B cell (primary cell): ENCODE measurements around the gene POLR2A. TPM values are rescaled to one million over a fixed set of nuclear protein-coding genes. Genes with fewer than 3 reads are reported as not detected.

Source experiments
- ATAC-seq: fragments of 200-7000 bp; cut with Tn5 transposase; one replicate; pipeline ENCODE4 v1.10.0; 2021; ENCODE audit warnings: low read depth, mild to moderate bottlenecking, moderate number of reproducible peaks, moderate library complexity
- CTCF ChIA-PET: fragments of 350-600 bp; sonication (Branson Sonifier 250); formaldehyde crosslinking; loops from one replicate; lab custom pipeline; 2021; ENCODE audit warnings: antibody characterized with exemption, inconsistent platforms; lab: Charles Lee
- POLR2A ChIA-PET: fragments of 350-600 bp; sonication (Branson Sonifier 250); formaldehyde crosslinking; loops from one replicate; lab custom pipeline; 2021; ENCODE audit warnings: antibody characterized with exemption; lab: Charles Lee
- DNase-seq: peaks from one replicate; pipeline ENCODE4 v3.0.0; 2013
- H2AFZ ChIP-seq: 2 replicates; pipeline ENCODE4 v1.6.1; 2012; ENCODE audit warnings: mild to moderate bottlenecking, low read depth, low read length; ENCODE audit not compliant: insufficient read depth, poor library complexity, severe bottlenecking
- H3K27ac ChIP-seq, 2 donors: 1 replicate in 1 of 2; 2 replicates in 1 of 2; pipeline ENCODE4 v1.5.1; 2012 to 2013; ENCODE audit warnings: low read length in 2 of 2, mild to moderate bottlenecking in 2 of 2, moderate library complexity in 1 of 2
- H3K27me3 ChIP-seq, 4 experiments: fragments of 200-600 bp in 1 of 4; sonication (generic) in 1 of 4; replicated peaks in 1 of 4; 1 replicate in 2 of 4; 2 replicates in 2 of 4; pipeline versions ENCODE4 v1.6.1 to v1.7.0; 2013 to 2016; ENCODE audit warnings: low read length in 3 of 4, mild to moderate bottlenecking in 2 of 4, mixed read lengths in 1 of 4, moderate library complexity in 1 of 4; ENCODE audit not compliant: insufficient read depth in 4 of 4, control insufficient read depth in 3 of 4; ENCODE audit errors: control extremely low read depth in 1 of 4
- H3K36me3 ChIP-seq, 2 experiments: replicated peaks in 1 of 2; 1 replicate in 1 of 2; 2 replicates in 1 of 2; pipeline versions ENCODE4 v1.6.1 to v1.7.1; 2013; ENCODE audit warnings: low read length in 1 of 2; ENCODE audit not compliant: insufficient read depth in 2 of 2, control insufficient read depth in 1 of 2; ENCODE audit errors: control extremely low read depth in 1 of 2, extremely low read depth in 1 of 2
- H3K4me1 ChIP-seq, 2 donors: fragments of 200-600 bp in 1 of 2; sonication (generic) in 1 of 2; 1 replicate in 1 of 2; 2 replicates in 1 of 2; pipeline versions ENCODE4 v1.5.1 to v1.6.1; 2013 to 2017; ENCODE audit warnings: low read length in 2 of 2; ENCODE audit not compliant: control insufficient read depth in 2 of 2, insufficient read depth in 2 of 2
- H3K4me2 ChIP-seq: replicated peaks from 2 replicates; pipeline ENCODE3; 2012; ENCODE audit warnings: mild to moderate bottlenecking, low read depth, low read length; ENCODE audit not compliant: poor library complexity, severe bottlenecking
- H3K4me3 ChIP-seq, 5 experiments: fragments of 200-600 bp in 1 of 5; sonication (generic) in 1 of 5; 1 replicate in 3 of 5; 2 replicates in 2 of 5; pipeline versions ENCODE4 v1.5.1 to v1.7.0; 2011 to 2016; ENCODE audit warnings: low read length in 4 of 5, mild to moderate bottlenecking in 4 of 5, low read depth in 2 of 5, control low read depth in 1 of 5, moderate library complexity in 1 of 5; ENCODE audit not compliant: insufficient read depth in 1 of 5; ENCODE audit errors: control extremely low read depth in 1 of 5, extremely low read depth in 1 of 5
- H3K79me2 ChIP-seq: fragments of 200-600 bp; sonication (generic); one replicate; pipeline ENCODE4 v1.6.0; 2016; ENCODE audit warnings: low read length; ENCODE audit not compliant: control insufficient read depth, insufficient read depth
- H3K9ac ChIP-seq: fragments of 200-600 bp; sonication (generic); 2 replicates; pipeline ENCODE4 v1.6.1; 2017; ENCODE audit warnings: mild to moderate bottlenecking, low read length, moderate library complexity
- H3K9me3 ChIP-seq, 3 donors: one replicate each; pipeline versions ENCODE4 v1.6.1 to v1.7.1; 2013; ENCODE audit warnings: low read length in 2 of 3; ENCODE audit not compliant: control insufficient read depth in 2 of 3, insufficient read depth in 1 of 3; ENCODE audit errors: control extremely low read depth in 1 of 3
- H4K20me1 ChIP-seq: 2 replicates; pipeline ENCODE4 v1.6.0; 2012; ENCODE audit warnings: mild to moderate bottlenecking, low read length; ENCODE audit not compliant: insufficient read depth, control insufficient read depth, poor library complexity, severe bottlenecking
- H3K27ac Mint-ChIP-seq: one replicate; pipeline ENCODE4 v1.8.0; 2021; ENCODE audit warnings: mixed read lengths
- H3K27me3 Mint-ChIP-seq: one replicate; pipeline ENCODE4 v1.8.0; 2021; ENCODE audit warnings: mixed read lengths
- H3K4me1 Mint-ChIP-seq: one replicate; pipeline ENCODE4 v1.8.0; 2021; ENCODE audit warnings: mixed read lengths
- H3K4me3 Mint-ChIP-seq: one replicate; pipeline ENCODE4 v1.8.0; 2021; ENCODE audit warnings: mixed read lengths
- H3K9me3 Mint-ChIP-seq: one replicate; pipeline ENCODE4 v1.8.0; 2022; ENCODE audit warnings: mixed read lengths; ENCODE audit not compliant: insufficient read depth
- EZH2 ChIP-seq: IDR thresholded peaks from 2 replicates; pipeline ENCODE4 v1.6.1; 2012; ENCODE audit warnings: borderline replicate concordance, low read depth, mild to moderate bottlenecking, moderate library complexity, low read length; ENCODE audit not compliant: insufficient read depth, poor library complexity, severe bottlenecking
- WGBS: methylation state at CpG from one replicate; pipeline ENCODE4 v1.1.5; 2013; ENCODE audit warnings: missing lambda C conversion rate; ENCODE audit not compliant: insufficient coverage; 5-methylcytosine and 5-hydroxymethylcytosine counted together
- intact Hi-C: fragments of 100-400 bp; cut with micrococcal nuclease; formaldehyde crosslinking; loops from one replicate; pipeline ENCODE4 v1.10.0; 2022
- polyA plus RNA-seq: library from polyadenylated mRNA; depleted of rRNA; stranded (reverse); fragments of >200 nt; gene quantifications from 2 replicates; pipeline ENCODE4 v1.2.3, GENCODE V29; 2012
- total RNA-seq, 2 donors: library from RNA; stranded (reverse); fragments of 120-200 nt in 1 of 2; gene quantifications; 1 replicate in 1 of 2; 2 replicates in 1 of 2; pipeline versions ENCODE4 v1.2.3 to v1.2.4, GENCODE V29; 2013 to 2022
- TF ChIP-seq, protein P1 (sequence below): fragments of 200-600 bp; IDR thresholded peaks from one replicate; pipeline ENCODE4 v1.8.0; 2022; ENCODE audit warnings: antibody characterized with exemption, mild to moderate bottlenecking

Gene POLR2A
- total and polyA plus RNA-seq, 2 donors (not counting 1 experiment from before 2014, with no cell fraction given) = 56.5 to 225 TPM

DNA sequence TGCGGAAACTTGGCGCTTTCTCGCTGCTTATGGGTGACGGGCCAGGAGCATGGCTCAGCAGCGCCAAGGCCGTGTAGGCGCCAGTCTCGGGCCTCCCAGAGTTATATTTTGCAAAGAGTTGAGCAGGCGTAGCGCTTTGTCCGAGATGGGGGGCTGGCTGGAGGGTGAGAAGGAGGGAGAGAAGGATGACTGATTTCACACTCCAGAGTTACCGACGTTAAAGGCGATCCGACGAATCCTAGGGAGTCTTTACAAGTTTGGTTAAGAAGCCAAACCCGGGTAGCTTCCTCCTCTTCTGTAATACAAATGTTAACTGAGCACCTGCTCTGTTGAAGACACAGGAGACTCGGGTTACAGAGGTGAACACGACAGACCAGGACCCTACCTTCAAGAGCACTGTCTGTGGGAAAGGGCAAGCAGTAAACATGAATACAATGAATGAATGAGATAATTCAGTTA, 782 bp downstream of the POLR2A start:
- Histone ChIP-seq H3K27ac (peak overlapping the region; percentile 31 to 100), H3K9ac (peak overlapping the region; percentile 98), H3K27me3 (no peaks in the 10 kb centered on the region), H3K4me1 (peaks cover 26 to 51% of the 10 kb centered on the region in 2 donors), H3K79me2 (peaks cover 94% of the 10 kb centered on the region), H3K4me3 (peak overlapping the region; percentile 71 to 100 (median 97)), H2AFZ (peak overlapping the region; percentile 20), H3K36me3 (peaks cover 2 to 14% of the 10 kb centered on the region in 2 experiments), H3K9me3 (no peaks in the 10 kb centered on the region), H4K20me1 (peaks cover 48% of the 10 kb centered on the region), H3K4me2 (peak overlapping the region; percentile 95)
- ChIA-PET CTCF (interaction anchor here (0.7 to 3.5 kb wide), 9 partner anchors 9 to 442 kb away, joined by 3 to 19 read pairs (median 6); partner anchors contain the start of genes CHRNB1 and SENP3), POLR2A (interaction anchor here (0.6 to 3.0 kb wide), 14 partner anchors 29 to 243 kb away, joined by 3 to 27 read pairs (median 6); partner anchors contain the start of genes GABARAP, NEURL4, PLSCR3 and SENP3)
- Mint-ChIP-seq H3K27ac (peak overlapping the region; percentile 100), H3K9me3 (no peaks in the 10 kb centered on the region), H3K4me3 (peak overlapping the region; percentile 99), H3K27me3 (no peaks in the 10 kb centered on the region), H3K4me1 (peaks cover 74% of the 10 kb centered on the region)
- intact Hi-C loops = loop anchor here (1.0 kb wide), 6 partner anchors 30 to 178 kb away; partner anchors contain the start of genes EIF5A, SENP3 and TMEM102
- 0% methylated on average over 18 of the region's 19 CpGs for WGBS
- DNase-seq (no peak), ATAC-seq (no peak)
- TF ChIP-seq, protein P1, sequence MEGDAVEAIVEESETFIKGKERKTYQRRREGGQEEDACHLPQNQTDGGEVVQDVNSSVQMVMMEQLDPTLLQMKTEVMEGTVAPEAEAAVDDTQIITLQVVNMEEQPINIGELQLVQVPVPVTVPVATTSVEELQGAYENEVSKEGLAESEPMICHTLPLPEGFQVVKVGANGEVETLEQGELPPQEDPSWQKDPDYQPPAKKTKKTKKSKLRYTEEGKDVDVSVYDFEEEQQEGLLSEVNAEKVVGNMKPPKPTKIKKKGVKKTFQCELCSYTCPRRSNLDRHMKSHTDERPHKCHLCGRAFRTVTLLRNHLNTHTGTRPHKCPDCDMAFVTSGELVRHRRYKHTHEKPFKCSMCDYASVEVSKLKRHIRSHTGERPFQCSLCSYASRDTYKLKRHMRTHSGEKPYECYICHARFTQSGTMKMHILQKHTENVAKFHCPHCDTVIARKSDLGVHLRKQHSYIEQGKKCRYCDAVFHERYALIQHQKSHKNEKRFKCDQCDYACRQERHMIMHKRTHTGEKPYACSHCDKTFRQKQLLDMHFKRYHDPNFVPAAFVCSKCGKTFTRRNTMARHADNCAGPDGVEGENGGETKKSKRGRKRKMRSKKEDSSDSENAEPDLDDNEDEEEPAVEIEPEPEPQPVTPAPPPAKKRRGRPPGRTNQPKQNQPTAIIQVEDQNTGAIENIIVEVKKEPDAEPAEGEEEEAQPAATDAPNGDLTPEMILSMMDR = no peak
- no peak for TF ChIP-seq EZH2

DNA sequence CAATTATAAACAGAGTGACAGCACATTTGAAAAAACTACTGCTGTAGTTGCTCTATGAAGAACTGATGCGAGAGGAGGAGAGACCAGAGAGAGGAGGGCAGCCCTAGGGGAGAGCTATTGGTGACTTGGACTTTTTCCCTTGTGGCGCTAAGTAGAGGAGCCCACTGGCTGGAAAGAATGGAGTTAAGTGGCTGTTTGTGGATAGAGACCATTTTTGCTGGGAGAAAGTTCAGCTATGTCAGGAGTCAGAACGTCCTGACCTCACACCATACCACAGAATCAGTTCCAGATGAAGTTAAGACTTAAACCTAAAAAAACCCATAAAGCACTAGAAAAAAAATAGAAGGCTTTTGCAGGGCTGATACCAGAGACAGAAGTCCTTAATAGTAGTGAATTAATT, 2.0 kb downstream of the POLR2A start:
- peaks cover 94% of the 10 kb centered on the region for H3K79me2 ChIP-seq
- H3K9ac ChIP-seq = peak overlapping the region; percentile 20
- H3K4me2 ChIP-seq = peak overlapping the region; percentile 95
- ChIA-PET POLR2A (interaction anchor here (0.6 kb wide), 1 partner anchor 194 kb away, joined by 3 read pairs; no protein-coding TSS in a partner anchor), CTCF (interaction anchor here (1.0 to 3.5 kb wide), 6 partner anchors 18 to 103 kb away, joined by 3 to 19 read pairs (median 6); partner anchors contain the start of gene SENP3)
- H3K36me3 ChIP-seq = peaks cover 2 to 21% of the 10 kb centered on the region in 2 experiments
- peaks cover 60% of the 10 kb centered on the region for H4K20me1 ChIP-seq
- no peaks in the 10 kb centered on the region for H3K27me3 ChIP-seq
- Mint-ChIP-seq H3K27me3 (no peaks in the 10 kb centered on the region), H3K4me3 (peak overlapping the region; percentile 79), H3K9me3 (no peaks in the 10 kb centered on the region), H3K4me1 (peaks cover 75% of the 10 kb centered on the region), H3K27ac (peak overlapping the region; percentile 39)
- H3K9me3 ChIP-seq = no peaks in the 10 kb centered on the region
- no peak overlapping the region for H2AFZ ChIP-seq
- ATAC-seq (no peak), DNase-seq (no peak)
- H3K4me3 ChIP-seq = peak overlapping the region in 2 of 5 experiments; percentile 9 to 23
- intact Hi-C loops = no loop called here
- H3K27ac ChIP-seq = no peak overlapping the region
- TF ChIP-seq EZH2 = no peak
- TF ChIP-seq, protein P1 = no peak
- WGBS = 40% methylated on average over 1 of the region's 3 CpGs
- H3K4me1 ChIP-seq = peaks cover 23 to 42% of the 10 kb centered on the region in 2 donors
